Measurements from ENCODE around the gene PLEKHH3.

DNA sequence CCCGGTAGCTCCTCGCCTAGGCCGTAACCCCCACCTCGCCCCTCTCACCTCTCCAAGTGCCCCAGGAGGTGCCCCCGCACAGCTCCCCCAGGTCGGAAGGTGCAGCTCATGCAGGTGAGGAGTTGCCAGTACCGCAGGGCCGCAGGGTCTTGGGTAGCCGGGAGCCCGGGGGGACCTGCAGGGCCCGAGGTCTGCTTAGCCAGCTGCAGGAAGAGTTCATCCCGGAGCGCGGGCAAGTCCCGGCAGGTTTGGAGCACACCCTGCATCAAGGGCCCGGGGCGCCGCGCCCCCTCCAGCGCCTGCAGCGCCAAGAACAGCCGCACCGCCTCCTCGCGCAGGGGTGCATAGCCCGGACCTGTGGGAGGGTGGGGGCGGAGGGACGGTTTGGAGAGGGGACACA, 4.8 kb downstream of the PLEKHH3 start:
- TF ChIP-seq RAD21 (IDR thresholded peaks at IDR 0.05), result no peak
- TF ChIP-seq SP1 (IDR thresholded peaks at IDR 0.05), result no peak
- TF ChIP-seq, protein P1, sequence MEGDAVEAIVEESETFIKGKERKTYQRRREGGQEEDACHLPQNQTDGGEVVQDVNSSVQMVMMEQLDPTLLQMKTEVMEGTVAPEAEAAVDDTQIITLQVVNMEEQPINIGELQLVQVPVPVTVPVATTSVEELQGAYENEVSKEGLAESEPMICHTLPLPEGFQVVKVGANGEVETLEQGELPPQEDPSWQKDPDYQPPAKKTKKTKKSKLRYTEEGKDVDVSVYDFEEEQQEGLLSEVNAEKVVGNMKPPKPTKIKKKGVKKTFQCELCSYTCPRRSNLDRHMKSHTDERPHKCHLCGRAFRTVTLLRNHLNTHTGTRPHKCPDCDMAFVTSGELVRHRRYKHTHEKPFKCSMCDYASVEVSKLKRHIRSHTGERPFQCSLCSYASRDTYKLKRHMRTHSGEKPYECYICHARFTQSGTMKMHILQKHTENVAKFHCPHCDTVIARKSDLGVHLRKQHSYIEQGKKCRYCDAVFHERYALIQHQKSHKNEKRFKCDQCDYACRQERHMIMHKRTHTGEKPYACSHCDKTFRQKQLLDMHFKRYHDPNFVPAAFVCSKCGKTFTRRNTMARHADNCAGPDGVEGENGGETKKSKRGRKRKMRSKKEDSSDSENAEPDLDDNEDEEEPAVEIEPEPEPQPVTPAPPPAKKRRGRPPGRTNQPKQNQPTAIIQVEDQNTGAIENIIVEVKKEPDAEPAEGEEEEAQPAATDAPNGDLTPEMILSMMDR (IDR thresholded peaks at IDR 0.05; ENCODE audit: low read depth, low read length, missing input control), result no peak
